HG03432 (cell line): ENCODE data around the gene MCMBP.

Source experiments
- ATAC-seq: cut with Tn5 transposase; IDR thresholded peaks from one replicate; pipeline ENCODE4 v1.9.1; 2021; ENCODE audit warnings: mild to moderate bottlenecking, moderate library complexity; ENCODE audit not compliant: unreplicated experiment

Gene MCMBP

GRCh38 chr10:119786117-119786769 lies 86.4 kb downstream of the MCMBP start:
- ATAC-seq = no peak

DNA sequence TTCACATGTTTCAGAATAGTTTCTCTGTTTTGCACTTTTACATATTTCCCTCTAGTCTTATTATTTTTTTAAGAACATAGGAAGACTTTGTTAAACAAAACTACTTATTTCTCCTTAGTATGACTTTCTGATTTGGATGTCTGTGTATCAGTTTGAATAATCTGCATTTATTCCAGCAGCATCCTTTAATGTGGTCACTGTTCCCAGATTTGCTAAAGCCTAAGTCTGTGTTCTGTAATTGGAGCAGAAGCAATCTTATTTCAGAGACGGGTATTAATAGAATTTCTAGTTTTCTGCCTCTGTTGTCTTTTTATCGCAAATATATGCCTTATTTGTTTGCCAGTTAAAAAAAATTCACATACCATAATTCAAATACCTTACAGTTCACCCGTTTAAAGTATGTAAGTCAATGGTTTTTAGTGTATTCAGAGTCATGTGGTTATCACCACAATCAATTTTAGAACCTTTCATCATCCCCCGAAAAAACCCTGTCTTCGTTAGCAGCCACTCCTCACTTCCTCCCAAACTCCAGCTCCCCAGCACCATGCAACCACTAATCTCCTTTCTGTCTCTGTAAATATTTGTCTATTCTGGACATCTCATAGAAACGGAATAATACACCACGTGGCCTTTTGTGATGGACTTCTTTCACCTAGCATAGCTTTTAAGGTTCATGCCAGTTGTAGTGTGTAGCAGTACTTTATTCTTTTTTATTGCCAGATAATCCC lies 88.1 kb downstream of the MCMBP start:
- ATAC-seq = peak; percentile 81

DNA sequence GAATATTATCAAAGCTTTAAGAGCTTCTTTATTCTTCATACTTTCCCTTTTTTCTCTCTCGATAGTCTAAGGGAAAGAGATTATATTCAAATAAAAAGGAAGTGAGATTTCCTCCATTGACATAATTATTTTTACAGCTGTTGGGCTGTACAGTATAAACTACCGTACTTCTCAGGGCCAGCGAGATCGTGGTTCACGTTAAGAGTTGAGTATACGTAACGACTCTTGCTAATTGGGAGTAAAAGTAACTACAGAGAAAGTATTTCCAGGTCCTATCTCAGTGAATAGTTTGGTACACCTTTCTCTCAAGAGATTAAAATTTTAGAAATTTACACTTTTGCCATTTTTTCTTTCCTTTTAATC lies 89.0 kb downstream of the MCMBP start:
- no peak for ATAC-seq

DNA sequence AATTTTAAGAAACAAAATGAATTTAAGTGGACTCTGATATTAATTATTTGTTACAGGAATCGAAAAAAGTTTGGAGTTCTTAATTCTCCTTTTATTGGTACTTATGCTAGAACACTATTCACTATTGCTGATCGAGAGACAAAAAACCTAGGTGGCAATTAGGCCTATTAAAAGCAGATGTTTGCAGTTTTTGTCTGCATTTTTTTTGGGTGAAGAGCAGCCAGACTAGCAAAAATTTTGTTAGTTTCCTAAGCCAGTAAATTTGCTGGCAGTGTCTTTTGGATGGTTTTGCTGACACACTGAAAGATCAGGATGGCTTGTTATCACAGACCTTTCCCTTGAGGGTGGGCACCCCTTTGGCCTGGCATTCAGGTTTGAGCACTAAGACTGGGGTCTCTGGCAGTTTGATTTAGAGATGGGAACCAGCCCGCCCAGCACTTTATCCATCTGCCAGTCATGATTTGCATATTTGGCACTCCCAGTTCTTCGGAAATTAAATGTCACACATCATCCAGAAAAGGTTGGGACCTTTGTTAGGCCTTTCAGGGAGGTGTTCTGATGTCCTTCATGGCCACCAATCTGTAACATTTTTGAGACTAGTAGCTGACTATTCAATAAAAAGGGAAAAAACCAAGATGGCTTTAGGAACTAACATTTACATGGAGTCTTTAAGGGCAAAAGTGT lies 89.5 kb downstream of the MCMBP start:
- ATAC-seq = no peak

GRCh38 chr10:119781498-119781897 lies 91.1 kb downstream of the MCMBP start:
- ATAC-seq = no peak

GRCh38 chr10:119780879-119781480 lies 91.7 kb downstream of the MCMBP start:
- no peak for ATAC-seq
